Stimulated activated CD8-positive, alpha-beta memory T cell treated with anti-CD3 and anti-CD28 coated beads, Interleukin-7, amount 100 ng/mL, for 24 hours (primary cell): ENCODE measurements around the gene CFAP97D2.
"Not testable (repeated sequence)": the region's sequence is repeated elsewhere in the genome, so short reads cannot be mapped to it uniquely, and the experiment has no call there.

Experiments used
- DNase-seq: peaks from one replicate; pipeline ENCODE4 v3.0.0-alpha.2; 2020; ENCODE audit warnings: low read depth

Gene CFAP97D2

GRCh38 chr13:114235697-114236096 lies 56.6 kb downstream of the CFAP97D2 start:
- no peak for DNase-seq

GRCh38 chr13:114236227-114236626 lies 57.2 kb downstream of the CFAP97D2 start:
- DNase-seq, result no peak

DNA sequence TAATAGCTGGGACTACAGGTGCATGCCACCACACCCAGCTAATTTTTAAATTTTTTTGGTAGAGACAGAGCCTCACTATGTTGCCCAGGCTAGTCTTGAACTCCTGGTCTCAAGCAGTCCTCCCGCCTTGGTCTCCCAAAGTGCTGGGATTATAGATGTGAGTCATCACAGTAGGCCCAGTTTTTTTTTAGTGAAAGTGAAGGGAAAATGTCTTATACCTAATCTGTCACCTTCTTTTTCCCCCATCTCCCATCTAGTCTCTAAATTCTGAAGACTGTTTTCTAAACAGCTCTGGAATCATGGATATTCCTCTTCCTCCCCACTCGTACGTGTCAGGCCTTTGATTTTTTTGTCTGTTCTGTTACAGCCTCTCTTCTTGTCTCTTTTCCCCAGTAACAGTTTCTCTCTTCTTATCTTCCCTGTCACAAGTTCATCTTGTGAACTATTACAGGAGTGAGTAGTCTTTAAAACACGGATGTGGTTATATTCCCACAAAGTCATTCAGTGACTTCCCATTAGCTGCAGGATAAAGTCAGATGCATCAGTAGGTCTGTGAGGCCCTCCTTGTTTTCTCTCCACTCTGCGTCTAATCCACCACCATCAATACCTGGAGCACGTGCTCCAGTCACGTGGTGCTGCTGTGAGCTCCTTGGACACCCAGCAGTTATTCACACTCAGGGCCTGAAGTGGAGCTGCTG lies 58.5 kb downstream of the CFAP97D2 start:
- no peak for DNase-seq

- no peak for DNase-seq
Observed at GRCh38 chr13:114241918-114242317, 62.9 kb downstream of the CFAP97D2 start.

DNA sequence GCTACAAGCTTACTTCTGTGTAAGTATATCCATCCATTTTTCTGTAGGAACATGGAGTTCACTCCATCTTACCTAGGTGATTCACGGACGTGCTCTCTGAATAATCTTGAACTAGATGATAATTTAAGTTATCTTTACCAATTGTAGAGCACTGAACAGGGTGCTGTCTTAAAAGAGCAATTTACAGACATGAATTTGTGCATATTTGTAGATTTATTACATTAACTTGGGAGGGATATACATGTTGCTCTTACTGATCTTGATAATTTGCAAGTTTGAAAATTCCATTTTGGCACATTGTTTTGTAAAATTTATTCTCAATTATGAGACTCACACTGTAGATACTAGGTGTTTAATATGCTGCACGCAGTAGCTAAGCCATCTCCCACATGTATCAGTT lies 64.9 kb downstream of the CFAP97D2 start:
- no peak for DNase-seq

DNA sequence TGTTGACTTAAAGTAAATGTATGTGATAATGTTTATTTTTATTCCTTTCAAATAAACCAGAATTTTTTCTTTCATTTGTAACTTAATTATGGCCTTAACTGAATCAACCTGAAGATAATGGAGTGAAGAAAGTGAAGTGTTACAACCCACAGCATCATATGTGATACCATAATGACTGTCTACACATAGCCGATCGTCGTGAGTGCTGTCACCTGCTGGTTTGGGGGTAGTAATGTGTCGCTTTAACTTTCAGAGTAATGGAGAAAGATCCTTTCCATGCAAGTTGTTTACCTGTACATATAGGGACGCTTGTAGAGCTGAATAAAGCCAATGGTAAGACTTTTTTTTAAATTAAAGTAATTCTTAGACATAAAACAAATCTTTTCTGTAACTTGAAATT lies 65.6 kb downstream of the CFAP97D2 start:
- DNase-seq, result no peak

DNA sequence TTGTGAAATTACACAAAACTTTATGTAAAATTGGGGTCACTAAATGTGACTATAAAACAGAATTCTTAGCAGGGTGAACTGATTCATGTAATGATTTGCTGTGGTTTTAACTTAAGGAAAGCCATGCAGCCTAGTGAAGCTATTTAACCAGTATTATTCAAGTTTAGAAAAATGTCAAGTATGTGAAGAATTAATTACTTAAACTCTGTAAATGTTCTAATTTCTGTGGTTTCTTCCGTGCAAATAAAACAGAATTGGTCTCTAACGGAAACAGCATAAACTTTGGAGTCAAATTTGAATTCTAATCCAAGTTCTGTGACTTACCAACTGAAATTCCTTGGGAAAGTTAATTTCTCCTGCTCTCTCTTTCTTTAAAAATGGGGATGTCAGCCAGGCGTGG lies 69.0 kb downstream of the CFAP97D2 start:
- DNase-seq, result no peak

DNA sequence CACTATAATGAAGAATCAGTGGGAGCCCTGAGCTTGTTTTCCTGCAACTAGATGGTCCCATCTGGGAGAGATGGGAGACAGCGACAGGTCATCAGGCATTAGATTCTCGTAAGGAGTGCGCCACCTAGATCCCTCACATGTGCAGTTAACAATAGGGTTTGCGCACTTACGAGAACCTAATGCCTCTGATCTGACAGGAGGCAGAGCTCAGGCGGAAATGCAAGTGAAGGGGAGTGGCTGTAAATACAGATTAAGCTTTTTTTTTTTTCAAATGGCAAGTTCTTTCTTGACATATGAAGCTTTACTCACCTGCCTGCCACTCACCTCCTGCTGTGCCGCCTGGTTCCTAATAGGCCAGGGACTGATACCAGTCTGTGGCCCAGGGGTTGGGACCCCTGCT lies 70.0 kb downstream of the CFAP97D2 start:
- no peak for DNase-seq

DNA sequence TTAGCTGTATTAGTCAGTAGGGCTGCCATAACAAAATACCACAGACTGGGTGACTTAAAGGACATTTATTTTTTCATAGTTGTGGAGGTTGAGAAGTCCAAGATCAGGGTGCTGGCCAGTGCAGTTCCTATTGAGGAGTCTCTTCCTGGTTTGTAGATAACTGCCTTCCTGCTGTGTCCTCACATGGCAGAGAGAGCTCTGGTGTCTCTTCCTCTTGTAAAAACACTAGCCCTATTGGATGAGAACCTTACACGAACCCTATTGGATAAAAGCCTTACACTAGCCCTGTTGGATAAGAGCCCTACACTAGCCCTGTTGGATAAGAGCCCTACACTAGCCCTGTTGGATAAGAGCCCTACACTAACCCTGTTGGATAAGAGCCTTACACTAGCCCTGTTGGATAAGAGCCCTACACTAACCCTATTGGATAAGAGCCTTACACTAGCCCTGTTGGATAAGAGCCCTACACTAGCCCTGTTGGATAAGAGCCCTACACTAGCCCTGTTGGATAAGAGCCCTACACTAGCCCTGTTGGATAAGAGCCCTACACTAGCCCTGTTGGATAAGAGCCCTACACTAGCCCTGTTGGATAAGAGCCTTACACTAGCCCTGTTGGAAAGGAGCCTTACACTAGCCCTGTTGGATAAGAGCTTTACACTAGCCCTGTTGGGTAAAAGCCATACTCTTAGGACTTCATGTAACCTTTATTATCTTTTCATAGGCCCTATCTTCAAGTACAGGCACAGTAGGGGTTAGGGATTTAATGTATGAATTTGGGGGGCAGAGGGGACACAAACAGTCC lies 72.8 kb downstream of the CFAP97D2 start:
- DNase-seq, result not testable (repeated sequence)

DNA sequence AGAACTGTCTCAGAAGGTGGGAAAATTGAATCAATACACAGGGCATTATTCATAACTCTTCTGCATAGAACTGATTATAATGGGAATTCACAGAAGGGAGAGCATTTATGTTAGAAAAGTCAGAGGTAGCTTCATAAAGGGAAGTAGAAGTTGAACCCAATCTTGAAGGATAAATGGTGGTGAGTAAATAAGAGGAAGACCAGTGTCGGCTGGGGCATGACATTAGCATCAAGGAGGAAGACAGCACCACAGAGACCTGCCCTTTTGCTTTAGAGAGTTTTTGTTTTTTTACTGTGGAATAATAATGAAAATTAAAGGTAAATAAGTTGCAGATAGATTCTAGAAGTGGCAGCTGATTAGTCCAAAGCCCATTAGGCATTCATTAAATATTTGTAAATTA lies 77.5 kb downstream of the CFAP97D2 start:
- no peak for DNase-seq

GRCh38 chr13:114257014-114257413 lies 78.0 kb downstream of the CFAP97D2 start:
- no peak for DNase-seq

GRCh38 chr13:114258589-114258988 lies 79.5 kb downstream of the CFAP97D2 start:
- DNase-seq, result no peak

GRCh38 chr13:114259374-114259773 lies 80.3 kb downstream of the CFAP97D2 start:
- DNase-seq, result no peak

DNA sequence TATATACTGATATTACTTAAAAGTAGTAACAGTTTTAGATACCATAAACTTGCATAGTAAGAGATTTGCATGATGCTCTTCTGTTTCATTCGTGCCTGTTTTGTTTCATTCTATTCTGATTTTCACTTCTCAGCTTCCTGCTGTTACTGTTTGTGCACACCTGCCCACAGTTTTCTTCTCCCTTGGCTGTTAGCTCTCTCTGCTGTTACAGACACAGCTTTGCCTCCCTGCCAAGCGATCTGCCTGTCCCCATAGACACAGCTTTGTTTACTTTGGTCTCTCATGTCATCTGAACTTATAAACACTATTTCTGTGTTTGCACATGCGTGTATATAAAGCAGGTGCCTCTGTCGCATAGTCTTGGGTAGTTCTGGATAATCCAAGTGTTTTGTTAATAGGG lies 80.9 kb downstream of the CFAP97D2 start:
- no peak for DNase-seq

DNA sequence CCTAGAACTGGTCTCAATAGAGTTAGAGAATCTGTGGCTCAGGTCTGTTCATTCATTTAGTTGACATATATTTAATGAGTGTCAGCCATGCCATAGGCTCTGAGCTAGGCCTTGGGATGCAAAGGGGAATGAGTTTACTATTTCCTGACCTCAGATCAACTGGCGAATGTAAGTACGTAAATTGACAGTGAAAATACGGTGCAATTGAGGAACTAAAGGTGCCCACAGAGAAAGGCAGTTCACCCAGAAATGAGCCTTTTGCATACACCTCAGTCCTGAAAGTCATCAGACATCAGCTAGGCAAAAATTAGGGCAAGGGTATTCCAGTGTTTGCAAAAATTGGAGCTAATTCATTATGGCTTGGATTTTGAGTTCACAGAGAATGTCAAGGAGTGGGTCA lies 81.8 kb downstream of the CFAP97D2 start:
- DNase-seq, result no peak

GRCh38 chr13:114261328-114261965 lies 82.4 kb downstream of the CFAP97D2 start:
- no peak for DNase-seq

GRCh38 chr13:114263578-114263977 lies 84.5 kb downstream of the CFAP97D2 start:
- DNase-seq, result no peak

DNA sequence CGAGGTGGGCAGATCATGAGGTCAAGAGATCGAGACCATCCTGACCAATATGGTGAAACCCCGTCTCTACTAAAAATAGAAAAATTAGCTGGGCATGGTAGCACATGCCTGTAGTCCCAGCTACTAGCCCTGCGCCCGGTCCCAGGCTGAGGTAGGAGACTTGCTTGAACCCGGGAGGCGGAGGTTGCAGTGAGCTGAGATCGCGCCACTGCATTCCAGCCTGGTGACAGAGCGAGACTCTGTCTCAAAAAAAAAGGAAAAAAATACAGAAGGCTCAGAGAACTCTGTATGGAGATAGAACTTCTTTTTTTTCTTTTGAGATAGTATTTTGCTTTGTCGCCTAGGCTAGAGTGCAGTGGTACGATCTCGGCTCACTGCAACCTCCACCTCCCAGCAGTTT lies 85.3 kb downstream of the CFAP97D2 start:
- not testable (repeated sequence) for DNase-seq

GRCh38 chr13:114264886-114265611 lies 86.0 kb downstream of the CFAP97D2 start:
- DNase-seq, result no peak

- DNase-seq, result no peak
Observed at GRCh38 chr13:114266241-114266640, 87.2 kb downstream of the CFAP97D2 start.

GRCh38 chr13:114268344-114269280 lies 89.6 kb downstream of the CFAP97D2 start:
- no peak for DNase-seq
